LNCaP clone FGC (cell line): Measurements from ENCODE around the gene ABCB10.
"Not testable (repeated sequence)": the region's sequence is repeated elsewhere in the genome, so short reads cannot be mapped to it uniquely, and the experiment has no call there.

Experiments
- DNase-seq: peaks from one replicate; pipeline ENCODE4 v3.0.0-alpha.2; 2011; ENCODE audit warnings: low read depth
- H3K4me3 ChIP-seq: 2 replicates; pipeline ENCODE4 v1.5.1; 2011; ENCODE audit warnings: mild to moderate bottlenecking, low read depth, low read length, control low read depth
- TF ChIP-seq, protein P1 (sequence below): IDR thresholded peaks from 2 replicates; pipeline ENCODE4 v1.5.1; 2012; ENCODE audit warnings: mild to moderate bottlenecking; ENCODE audit not compliant: control insufficient read depth, insufficient read depth; ENCODE audit errors: extremely low read depth

The ABCB10 gene

DNA sequence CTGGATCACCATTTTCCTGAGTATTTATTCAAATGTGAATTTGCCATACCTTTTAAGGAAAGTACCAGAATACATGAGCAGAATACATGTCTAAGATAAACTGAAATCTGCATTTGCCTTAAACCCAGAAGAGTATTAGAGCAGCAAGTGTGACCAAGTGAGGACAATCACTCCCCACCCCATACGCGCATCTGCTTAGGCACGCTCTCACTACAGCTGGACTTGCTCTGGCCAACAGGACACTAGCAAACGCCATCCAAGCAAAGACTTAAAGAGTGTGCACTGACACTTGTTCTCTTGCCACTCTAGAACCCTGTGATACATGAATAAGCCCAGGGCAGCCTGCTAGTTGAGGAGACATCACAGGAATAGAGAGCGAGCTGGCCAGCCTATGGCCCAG lies 76.0 kb downstream of the ABCB10 start:
- DNase-seq, result no peak
- TF ChIP-seq, protein P1, sequence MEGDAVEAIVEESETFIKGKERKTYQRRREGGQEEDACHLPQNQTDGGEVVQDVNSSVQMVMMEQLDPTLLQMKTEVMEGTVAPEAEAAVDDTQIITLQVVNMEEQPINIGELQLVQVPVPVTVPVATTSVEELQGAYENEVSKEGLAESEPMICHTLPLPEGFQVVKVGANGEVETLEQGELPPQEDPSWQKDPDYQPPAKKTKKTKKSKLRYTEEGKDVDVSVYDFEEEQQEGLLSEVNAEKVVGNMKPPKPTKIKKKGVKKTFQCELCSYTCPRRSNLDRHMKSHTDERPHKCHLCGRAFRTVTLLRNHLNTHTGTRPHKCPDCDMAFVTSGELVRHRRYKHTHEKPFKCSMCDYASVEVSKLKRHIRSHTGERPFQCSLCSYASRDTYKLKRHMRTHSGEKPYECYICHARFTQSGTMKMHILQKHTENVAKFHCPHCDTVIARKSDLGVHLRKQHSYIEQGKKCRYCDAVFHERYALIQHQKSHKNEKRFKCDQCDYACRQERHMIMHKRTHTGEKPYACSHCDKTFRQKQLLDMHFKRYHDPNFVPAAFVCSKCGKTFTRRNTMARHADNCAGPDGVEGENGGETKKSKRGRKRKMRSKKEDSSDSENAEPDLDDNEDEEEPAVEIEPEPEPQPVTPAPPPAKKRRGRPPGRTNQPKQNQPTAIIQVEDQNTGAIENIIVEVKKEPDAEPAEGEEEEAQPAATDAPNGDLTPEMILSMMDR, result no peak
- H3K4me3 ChIP-seq, result no peak overlapping the region

DNA sequence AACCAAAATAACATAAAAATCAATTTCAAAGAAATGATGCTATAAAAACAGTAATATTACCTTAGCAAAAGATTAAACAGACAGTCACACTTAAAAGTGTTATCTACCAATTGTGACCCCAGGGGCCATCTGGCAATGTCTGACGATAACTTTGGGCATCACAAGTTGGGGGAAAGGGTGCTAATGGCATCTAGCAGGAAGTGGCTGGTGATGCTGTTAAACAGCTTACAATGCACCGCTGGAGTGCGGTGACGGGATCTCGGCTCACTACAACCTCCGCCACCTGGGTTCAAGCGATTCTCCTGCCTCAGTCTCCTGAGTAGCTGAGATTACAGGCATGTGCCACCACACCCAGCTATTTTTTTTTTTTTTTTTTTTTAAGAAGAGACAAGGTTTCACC lies 78.0 kb downstream of the ABCB10 start:
- TF ChIP-seq, protein P1, result no peak
- no peak for DNase-seq
- no peak overlapping the region for H3K4me3 ChIP-seq

DNA sequence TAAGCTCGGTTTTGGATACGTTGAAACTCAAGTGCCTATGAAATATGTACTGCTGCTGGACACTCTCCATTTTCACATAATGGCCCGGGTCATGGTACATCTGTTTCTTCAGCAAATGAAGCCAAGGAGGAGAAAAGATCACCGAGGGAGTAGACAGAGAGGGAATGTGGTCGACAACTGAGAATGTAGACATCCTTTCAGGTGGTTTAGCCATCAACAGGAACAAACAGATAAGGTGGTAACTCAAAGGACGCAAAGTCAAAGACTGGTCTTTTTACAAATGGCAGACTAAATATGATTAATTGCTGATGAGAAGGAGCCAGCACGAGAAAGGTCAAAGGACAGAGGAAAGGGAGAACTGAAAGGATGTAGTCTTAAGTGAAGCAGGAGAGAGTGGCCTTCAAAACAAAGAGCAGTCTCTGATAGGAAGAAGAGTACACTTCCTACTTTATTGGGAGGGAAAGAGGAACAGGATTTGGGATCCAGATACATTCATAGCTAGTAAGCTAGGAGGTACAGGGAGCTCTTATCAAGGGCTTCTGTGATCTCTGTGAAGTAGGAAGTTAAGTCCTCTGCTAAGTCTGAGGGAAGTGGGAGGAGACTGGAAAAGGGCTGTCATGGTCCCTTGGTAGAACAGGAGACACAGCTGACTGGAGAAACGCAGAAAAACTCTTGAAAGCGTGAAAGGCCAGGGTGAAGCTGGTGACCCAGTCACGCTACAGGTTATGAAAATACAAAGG lies 78.7 kb downstream of the ABCB10 start:
- TF ChIP-seq, protein P1, result no peak
- DNase-seq, result no peak
- H3K4me3 ChIP-seq, result no peak overlapping the region

DNA sequence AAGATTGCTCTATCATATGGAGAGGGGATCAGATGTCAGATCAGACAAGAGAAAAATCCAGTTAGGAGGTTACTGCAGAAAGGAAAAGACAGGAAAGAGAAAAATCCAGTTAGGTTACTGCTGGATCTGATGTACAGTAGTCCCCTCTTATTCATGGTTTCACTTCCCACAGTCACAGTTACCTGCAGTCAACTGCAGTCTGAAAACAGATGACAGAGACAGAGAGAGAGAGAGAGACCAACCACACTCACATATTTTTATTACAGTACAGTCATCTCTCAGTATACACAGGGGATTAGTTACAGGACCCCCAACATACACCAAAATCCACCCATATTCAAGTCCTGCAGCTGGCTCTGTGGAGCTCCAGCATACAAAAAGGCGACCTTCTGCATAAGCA lies 79.7 kb downstream of the ABCB10 start:
- DNase-seq, result no peak
- H3K4me3 ChIP-seq, result no peak overlapping the region
- TF ChIP-seq, protein P1, result no peak

DNA sequence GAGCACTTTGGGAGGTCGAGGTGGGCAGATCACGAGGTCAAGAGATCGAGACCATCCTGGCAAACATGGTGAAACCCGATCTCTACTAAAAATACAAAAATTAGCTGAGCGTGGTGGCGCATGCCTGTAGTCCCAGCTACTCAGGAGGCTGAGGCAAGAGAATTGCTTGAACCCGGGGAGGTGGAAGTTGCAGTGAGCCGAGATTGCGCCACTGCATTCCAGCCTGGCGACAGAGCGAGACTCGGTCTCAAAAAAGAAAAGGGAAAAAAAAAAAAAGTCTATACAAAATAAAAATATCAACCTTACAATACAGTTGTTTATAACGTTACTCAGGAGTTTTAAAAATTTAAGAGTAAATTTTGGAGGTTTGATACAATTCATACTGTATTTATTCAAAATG lies 82.6 kb downstream of the ABCB10 start:
- H3K4me3 ChIP-seq, DNase-seq: not testable (repeated sequence)

DNA sequence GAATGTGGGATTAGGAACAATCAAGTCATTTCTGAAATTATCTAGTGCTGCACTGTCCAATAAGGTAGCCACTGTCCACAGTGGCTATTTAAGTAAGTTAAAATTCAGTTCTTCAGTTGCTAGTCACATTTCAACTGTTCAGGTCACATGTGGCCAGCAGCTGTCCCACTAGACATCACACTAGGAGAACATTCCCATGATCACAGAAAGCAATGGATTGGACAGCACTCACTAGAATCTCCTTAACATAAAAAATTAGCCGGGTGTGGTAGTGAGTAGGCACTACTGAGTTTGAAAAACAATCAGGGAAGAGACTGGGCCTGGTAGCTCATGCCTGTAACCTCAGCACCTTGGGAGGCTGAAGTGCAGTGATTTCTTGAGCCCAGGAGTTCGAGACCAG lies 84.0 kb downstream of the ABCB10 start:
- no peak overlapping the region for H3K4me3 ChIP-seq
- TF ChIP-seq, protein P1, result no peak
- DNase-seq, result no peak

DNA sequence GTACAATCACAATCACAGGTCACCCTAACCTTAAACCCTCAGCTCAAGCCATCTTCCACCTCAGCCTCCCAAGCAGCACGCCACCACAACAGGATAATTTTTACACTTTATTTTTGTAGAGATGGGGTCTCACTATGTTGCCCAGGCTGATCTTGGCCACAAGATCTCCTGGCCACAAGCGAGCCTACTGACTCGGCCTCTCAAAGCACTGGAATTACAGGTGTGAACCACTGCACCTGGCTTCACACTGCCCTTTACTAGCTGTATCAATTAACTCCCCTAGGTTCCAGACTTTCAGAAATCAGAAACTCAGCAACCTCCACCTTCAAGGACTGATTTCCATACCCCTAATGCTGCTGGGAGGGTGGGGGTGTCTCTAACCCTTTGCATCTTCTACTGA lies 87.3 kb downstream of the ABCB10 start:
- TF ChIP-seq, protein P1, result no peak
- no peak for DNase-seq

More for the DNA sequence above, 87.3 kb downstream of the ABCB10 start:
- H3K4me3 ChIP-seq, result no peak overlapping the region
